Right hindlimb (tissue), 1 donor: ENCODE measurements around the gene DDAH2.
A peak's percentile ranks its signal among the peaks of the same experiment; 100 is the strongest.

Experiments used
- DNase-seq: peaks from one replicate; pipeline ENCODE4 v3.0.0-alpha.2; 2018

Gene DDAH2

GRCh38 chr6:31729979-31730630, 1.0 kb upstream of the DDAH2 start:
- DNase-seq: peak; percentile 96

DNA sequence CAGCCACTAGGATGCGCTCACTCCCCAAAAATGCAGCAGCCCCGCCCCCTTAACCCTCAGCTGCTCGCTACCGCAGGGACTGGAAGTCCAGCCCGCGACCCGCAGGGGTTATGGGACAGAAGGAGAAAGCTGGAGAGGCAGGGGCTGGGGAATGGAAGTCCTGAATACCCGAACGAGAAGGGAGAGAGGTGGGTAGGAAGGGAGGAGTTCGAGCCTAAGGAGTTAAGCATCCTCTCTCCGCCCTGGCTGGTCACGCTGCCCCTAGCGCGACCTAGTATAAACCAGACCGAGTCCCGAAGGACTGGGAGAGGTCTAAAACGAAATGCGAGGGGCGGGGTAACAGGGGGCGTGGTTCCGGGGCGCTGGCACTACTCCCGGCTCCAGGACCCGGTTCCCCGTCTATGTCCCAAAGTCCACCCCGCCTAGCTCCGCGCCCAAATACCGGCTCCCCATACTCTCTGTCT, 448 bp upstream of the DDAH2 start:
- peak; percentile 94 for DNase-seq

GRCh38 chr6:31727717-31728671, 1.1 kb downstream of the DDAH2 start:
- no peak for DNase-seq

DNA sequence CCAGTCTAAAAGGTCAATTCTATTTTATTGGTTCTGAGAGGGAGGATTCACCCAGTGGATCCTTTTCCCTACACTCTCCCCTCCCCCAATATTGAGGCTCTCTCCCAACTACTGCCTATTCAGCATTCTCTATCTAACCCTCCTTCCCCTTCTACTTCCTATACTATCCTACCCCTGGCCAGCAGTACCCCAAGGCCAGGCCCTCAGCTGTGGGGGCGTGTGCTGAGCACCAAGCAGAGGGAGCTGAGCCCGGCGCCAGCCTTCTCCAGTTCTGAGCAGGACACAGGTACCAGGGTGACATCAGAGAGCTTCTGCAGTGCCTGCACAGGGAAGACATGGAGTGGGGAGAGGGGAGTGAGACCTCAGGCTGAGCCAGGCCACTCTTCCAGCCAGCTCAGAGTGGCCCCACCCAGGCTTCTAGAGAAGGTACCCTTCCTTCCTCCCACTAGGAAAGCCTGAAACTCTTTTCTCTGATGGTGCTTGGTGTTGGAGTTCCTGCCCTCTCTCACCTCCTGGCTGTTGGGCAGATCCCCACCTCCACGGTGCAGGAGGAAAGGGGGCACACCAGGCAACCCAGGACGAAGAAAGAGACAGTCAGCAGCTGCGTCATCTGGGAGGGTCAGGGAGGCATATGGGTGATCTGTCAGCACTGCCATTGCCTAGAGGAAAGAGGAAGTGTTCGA, 1.9 kb downstream of the DDAH2 start:
- no peak for DNase-seq

GRCh38 chr6:31725502-31726350, 3.4 kb downstream of the DDAH2 start:
- no peak for DNase-seq

DNA sequence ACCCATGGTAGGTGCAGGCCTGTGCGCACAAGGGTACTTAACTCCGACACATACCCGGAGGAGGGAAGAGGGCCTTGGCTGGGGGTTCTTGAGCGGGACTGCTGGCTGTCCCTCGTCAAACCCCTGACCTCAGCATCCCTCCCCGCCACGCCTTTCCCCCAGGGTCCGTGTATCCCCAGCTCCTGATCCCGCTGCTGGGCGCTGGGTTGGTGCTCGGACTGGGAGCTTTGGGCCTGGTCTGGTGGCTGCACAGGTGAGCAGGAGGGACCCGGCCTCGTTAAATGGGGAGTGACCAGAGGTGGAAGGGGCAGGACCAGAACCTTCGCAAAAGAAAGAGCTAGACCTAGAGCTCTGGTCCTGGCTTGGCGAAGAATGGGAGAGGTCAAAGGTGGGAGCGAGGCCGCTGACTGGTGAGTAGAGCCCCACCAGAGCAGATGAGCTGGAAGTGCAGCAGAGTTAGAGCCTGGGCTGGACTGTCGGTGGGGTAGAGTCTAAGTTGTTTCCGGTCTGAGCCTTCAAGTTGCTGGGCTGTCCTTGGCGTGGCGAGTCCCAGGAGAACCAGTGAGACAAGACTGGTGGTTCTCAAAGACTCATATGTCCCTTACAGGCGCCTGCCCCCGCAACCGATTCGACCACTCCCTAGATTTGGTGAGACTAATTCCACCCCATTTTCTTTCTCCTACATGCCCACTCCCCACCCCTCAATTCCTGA, 5.0 kb downstream of the DDAH2 start:
- no peak for DNase-seq

GRCh38 chr6:31723245-31723979, 5.7 kb downstream of the DDAH2 start, which contains the start of gene MPIG6B:
TSS of gene MPIG6B (plus strand) at chr6:31723373. CDS start at chr6:31723384, 11 bp downstream.
- DNase-seq: no peak

DNA sequence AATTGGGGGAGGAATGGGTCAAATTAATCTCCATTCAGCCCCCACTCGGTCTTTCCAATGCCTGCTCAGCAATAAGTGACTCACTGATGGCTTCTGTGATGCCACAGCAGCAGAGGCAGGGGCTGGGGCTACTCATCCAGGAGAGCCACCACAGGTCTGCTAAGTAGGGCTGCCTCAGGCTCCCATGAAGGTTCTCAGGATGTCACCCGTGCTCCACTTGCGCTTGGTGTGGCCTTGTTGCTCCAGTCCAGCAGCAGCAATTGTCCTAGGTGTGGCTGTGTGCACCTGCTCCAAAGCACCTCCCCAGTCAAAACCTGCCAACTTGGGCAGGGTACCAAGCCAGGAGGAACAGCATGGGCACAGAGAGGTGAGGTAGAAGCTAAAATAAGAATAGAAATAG, 6.9 kb downstream of the DDAH2 start:
- no peak for DNase-seq

GRCh38 chr6:31721351-31722020, 7.6 kb downstream of the DDAH2 start, which contains the start of gene LY6G6C:
TSS of gene LY6G6C (minus strand) at chr6:31721746. CDS start at chr6:31721679, 67 bp downstream.
- DNase-seq: no peak

DNA sequence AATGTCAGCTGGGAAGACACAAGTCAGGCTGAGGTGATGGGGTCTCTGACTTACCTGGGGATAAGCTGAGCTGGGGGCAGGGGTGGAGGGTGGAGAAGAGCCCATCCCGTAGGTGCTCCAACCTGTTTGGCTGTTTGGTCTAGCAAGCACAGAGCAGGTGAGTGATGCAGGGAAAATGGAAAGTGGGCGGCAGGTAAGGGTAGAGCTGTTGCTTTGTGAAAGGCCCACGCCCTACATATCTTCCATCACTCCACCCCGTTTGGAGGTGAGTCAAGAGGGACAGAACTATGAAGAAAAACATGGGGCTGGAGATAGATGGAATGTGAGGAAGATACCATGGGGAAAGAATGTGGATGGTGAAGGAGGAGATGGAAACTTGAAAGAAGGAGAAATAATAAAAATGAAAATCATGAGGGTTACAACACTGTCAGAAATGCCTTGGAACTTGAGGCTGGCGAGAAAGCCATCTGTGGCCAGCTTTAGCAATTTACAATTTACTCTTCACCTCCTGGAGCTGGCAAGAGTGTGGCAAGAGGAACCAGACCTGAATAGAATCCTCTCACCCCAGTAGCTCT, 8.8 kb downstream of the DDAH2 start:
- DNase-seq: no peak

GRCh38 chr6:31719001-31719400, 10.1 kb downstream of the DDAH2 start:
- no peak for DNase-seq

- no peak for DNase-seq
Observed at GRCh38 chr6:31718265-31718664, 10.8 kb downstream of the DDAH2 start.

- DNase-seq: no peak
Observed at GRCh38 chr6:31717499-31718222, 11.4 kb downstream of the DDAH2 start.

- peak; percentile 49 for DNase-seq
Observed at GRCh38 chr6:31715022-31715958, 13.8 kb downstream of the DDAH2 start, which contains the start of gene LY6G6D. TSS of gene LY6G6D (plus strand) at chr6:31715348. CDS start at chr6:31715356, 8 bp downstream.

GRCh38 chr6:31713991-31714684, 15.0 kb downstream of the DDAH2 start:
- no peak for DNase-seq

DNA sequence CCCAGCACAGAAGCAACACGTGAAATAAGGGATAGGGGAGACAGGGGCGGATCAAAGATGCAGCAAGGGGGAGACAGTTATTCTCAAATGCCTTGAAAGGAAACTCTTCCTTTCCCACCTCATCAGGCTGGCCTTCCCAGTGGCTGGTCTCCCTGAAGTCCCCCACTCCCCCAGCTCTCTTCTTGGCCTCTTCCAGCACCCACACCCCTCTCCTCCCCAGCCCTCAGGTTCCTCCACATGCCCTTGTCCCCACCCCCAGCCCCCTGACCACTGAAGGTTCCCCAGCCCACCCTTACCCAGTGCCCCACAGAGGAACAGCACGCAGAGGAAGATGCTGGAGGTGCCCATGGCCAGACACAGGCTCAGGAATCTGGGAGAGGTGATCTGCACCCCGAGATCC, 15.6 kb downstream of the DDAH2 start:
- no peak for DNase-seq

DNA sequence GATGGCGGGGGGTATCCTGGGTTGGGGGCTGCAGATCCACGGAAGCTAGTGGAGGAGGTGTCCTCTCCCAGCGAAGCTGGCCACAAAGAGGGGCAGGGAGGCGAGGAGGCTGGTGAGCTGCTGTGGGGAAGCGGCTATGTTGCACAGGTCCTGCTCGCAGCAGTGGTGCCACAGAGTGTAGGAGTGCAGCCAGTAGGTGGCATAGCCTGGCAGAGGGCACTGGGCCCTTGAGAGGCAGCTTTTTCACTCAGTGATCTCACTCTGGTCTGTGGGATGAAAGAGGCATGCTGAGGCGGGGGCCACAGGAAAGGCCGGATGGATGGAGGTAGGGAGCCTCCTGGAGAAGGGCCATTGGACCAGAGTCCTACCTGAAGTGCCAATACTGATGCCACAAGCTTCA, 16.8 kb downstream of the DDAH2 start:
- no peak for DNase-seq
